PFSK-1 (cell line): ENCODE data around the gene PYGO1.

ENCODE experiments used
- POLR2AphosphoS5 ChIP-seq: IDR thresholded peaks from 2 replicates; pipeline ENCODE4 v1.6.1; 2012; ENCODE audit warnings: low read depth, mild to moderate bottlenecking, control low read depth, low read length, moderate library complexity
- TF ChIP-seq, protein P1 (sequence below), 2 experiments: IDR thresholded peaks; 2 replicates each; pipeline versions ENCODE4 v1.6.1 to v1.8.0; 2011 to 2012; ENCODE audit warnings: low read depth in 2 of 2, low read length in 2 of 2, control low read depth in 1 of 2, inconsistent platforms in 1 of 2, mild to moderate bottlenecking in 1 of 2, moderate library complexity in 1 of 2; ENCODE audit not compliant: insufficient read depth in 1 of 2

DNA sequence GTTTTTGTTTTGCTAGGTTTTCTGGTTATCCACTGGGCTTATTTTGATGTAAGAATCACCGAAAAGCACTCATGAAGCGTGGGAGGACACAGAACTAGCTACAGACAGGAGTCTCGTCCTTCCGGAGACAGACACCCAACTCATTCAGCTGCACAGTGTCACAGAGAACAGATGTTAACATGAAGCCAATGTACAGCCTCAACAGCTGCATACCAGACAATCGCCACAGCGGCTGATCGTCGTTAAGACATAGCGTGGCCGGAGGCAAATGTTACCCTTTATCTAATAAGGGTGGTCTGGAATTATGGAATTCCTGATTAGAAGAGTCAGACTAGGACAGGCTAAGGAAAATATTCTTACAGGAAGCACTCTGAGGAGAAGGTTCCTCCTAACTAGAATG is 1.1 kb upstream of the PYGO1 start:
- TF ChIP-seq POLR2AphosphoS5, result no peak
- TF ChIP-seq, protein P1, sequence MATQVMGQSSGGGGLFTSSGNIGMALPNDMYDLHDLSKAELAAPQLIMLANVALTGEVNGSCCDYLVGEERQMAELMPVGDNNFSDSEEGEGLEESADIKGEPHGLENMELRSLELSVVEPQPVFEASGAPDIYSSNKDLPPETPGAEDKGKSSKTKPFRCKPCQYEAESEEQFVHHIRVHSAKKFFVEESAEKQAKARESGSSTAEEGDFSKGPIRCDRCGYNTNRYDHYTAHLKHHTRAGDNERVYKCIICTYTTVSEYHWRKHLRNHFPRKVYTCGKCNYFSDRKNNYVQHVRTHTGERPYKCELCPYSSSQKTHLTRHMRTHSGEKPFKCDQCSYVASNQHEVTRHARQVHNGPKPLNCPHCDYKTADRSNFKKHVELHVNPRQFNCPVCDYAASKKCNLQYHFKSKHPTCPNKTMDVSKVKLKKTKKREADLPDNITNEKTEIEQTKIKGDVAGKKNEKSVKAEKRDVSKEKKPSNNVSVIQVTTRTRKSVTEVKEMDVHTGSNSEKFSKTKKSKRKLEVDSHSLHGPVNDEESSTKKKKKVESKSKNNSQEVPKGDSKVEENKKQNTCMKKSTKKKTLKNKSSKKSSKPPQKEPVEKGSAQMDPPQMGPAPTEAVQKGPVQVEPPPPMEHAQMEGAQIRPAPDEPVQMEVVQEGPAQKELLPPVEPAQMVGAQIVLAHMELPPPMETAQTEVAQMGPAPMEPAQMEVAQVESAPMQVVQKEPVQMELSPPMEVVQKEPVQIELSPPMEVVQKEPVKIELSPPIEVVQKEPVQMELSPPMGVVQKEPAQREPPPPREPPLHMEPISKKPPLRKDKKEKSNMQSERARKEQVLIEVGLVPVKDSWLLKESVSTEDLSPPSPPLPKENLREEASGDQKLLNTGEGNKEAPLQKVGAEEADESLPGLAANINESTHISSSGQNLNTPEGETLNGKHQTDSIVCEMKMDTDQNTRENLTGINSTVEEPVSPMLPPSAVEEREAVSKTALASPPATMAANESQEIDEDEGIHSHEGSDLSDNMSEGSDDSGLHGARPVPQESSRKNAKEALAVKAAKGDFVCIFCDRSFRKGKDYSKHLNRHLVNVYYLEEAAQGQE (IDR thresholded peaks at IDR 0.05; ENCODE audit: insufficient read depth in 1 of 2, low read depth in 2 of 2, low read length in 2 of 2), result no peak
